Psoas muscle (tissue), 8 donors: ENCODE measurements around the gene APLP2. TPM values are rescaled to one million over a fixed set of nuclear protein-coding genes. Genes with fewer than 3 reads are reported as not detected.

Experiments used
- ATAC-seq, 4 donors: fragments of 200-7000 bp; cut with Tn5 transposase; one replicate each; pipeline ENCODE4 v1.9.1; 2020; ENCODE audit warnings: moderate library complexity in 3 of 4, mild to moderate bottlenecking in 2 of 4
- DNase-seq, 2 donors: peaks; one replicate each; pipeline ENCODE4 v3.0.0-alpha.2; 2020
- H3K27ac ChIP-seq: fragments of 200-600 bp; one replicate; pipeline ENCODE4 v1.8.0; 2022
- H3K27me3 ChIP-seq, 3 donors: fragments of 200-600 bp in 1 of 3; one replicate each; pipeline versions ENCODE4 v1.6.1 to v1.8.0; 2013 to 2022; ENCODE audit warnings: low read length in 2 of 3, mild to moderate bottlenecking in 2 of 3, moderate library complexity in 1 of 3; ENCODE audit not compliant: insufficient read depth in 3 of 3
- H3K36me3 ChIP-seq, 2 donors: fragments of 200-600 bp in 1 of 2; one replicate each; pipeline versions ENCODE4 v1.6.1 to v1.8.0; 2013 to 2022; ENCODE audit warnings: low read depth in 1 of 2, mild to moderate bottlenecking in 1 of 2, moderate library complexity in 1 of 2; ENCODE audit not compliant: insufficient read depth in 1 of 2
- H3K4me1 ChIP-seq: fragments of 200-600 bp; one replicate; pipeline ENCODE4 v1.8.0; 2022
- H3K4me3 ChIP-seq: fragments of 200-600 bp; one replicate; pipeline ENCODE4 v1.8.0; 2022; ENCODE audit warnings: mild to moderate bottlenecking
- H3K9me3 ChIP-seq: fragments of 200-600 bp; one replicate; pipeline ENCODE4 v1.8.0; 2022
- WGBS, 3 donors: extraction: QIAGEN DNeasy Blood & Tissue Kit; methylation state at CpG; one replicate each; pipeline versions ENCODE4 v1.1.6 to v1.1.7; 2013; 5-methylcytosine and 5-hydroxymethylcytosine counted together
- intact Hi-C, 2 donors: fragments of 100-400 bp; cut with DNase I; formaldehyde crosslinking; loops; one replicate each; pipeline versions ENCODE4 v1.11.0 to v1.14.2; 2022
- polyA plus RNA-seq, 3 donors: library from polyadenylated mRNA; stranded (reverse); fragments of 200-250 nt; gene quantifications; one replicate each; pipeline ENCODE4 v1.2.3, GENCODE V29; 2013
- total RNA-seq, 4 donors: library from RNA; stranded (reverse); fragmentation: NEBNext Ultra II Directional in 2 of 4; extraction: Animal tissue kit (Norgen Biotek cat#: 25700) in 2 of 4; gene quantifications; one replicate each; pipeline versions ENCODE4 v1.2.1 to v1.2.4, GENCODE V29; 2021 to 2023
- TF ChIP-seq, protein P1 (sequence below): fragments of 200-600 bp; IDR thresholded peaks from one replicate; pipeline ENCODE4 v1.8.0; 2022; ENCODE audit warnings: antibody characterized with exemption
- donor health status: healthy with polysubstance abuse.
- donor health status: DM: no; HTN: no; CAD: no; lungs with moderate emphysema.
- donor health status: Bipolar disorder and iron deficiency.
- donor health status: healthy.
- donor health status: DM: yes; HTN: yes; CAD: no.
- donor health status: DM: no; HTN: no; CAD: no.
- donor health status: DM: no; HTN: no; CAD: no.
- donor health status: DM: yes; HTN: yes; CAD: no.

APLP2 gene
- total and polyA plus RNA-seq, 7 donors: 37.8 to 96.7 (median 67.6) TPM

DNA sequence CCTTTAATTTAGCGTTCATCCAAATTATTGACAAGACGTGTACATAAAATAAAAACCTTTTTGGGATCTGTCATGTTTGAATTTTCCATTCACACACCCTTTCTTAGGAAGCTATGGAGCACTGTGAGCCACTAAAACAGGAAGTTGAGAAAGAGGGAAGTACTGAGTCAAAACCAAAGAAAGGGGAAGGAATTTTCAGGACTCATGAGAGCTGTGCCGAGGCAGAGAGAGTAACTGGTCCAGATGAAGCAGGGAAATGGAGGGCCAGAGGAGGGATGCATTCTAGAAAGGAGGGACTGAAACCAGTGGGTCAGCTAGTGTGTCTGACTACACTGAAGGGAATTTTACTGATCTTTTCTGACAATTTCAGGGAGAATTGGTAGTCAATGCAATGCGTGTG, 24.9 kb downstream of the APLP2 start:
- Histone ChIP-seq H3K4me1 (peaks cover 3% of the 10 kb centered on the region), H3K4me3 (no peak overlapping the region)

DNA sequence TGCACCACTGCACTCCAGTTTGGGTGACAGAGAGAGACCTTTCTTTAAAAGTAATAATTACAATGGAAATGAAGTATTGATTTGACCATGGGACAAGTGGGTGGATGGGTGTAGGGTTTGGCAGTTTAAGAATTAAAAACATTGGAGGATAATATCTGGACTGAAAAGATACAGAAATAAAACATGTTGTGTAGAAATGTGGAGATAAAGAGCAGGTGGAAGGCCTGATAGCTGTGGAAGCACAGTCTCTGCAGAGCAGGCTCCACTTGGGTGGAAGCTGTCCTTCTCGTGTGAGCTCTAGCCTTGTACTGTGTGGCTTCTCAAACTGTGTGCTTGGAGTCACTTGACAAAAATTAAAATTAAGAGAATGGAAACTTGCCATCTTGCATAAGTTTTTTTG, 25.6 kb downstream of the APLP2 start:
- Histone ChIP-seq H3K27ac (no peak overlapping the region), H3K9me3 (no peaks in the 10 kb centered on the region), H3K36me3 (no peaks in the 10 kb centered on the region), H3K4me1 (no peaks in the 10 kb centered on the region), H3K4me3 (no peak overlapping the region), H3K27me3 (no peaks in the 10 kb centered on the region)
- 76 to 88% (median 80%) methylated on average over 1 of the region's 1 CpG for WGBS, 3 donors
- TF ChIP-seq, protein P1, sequence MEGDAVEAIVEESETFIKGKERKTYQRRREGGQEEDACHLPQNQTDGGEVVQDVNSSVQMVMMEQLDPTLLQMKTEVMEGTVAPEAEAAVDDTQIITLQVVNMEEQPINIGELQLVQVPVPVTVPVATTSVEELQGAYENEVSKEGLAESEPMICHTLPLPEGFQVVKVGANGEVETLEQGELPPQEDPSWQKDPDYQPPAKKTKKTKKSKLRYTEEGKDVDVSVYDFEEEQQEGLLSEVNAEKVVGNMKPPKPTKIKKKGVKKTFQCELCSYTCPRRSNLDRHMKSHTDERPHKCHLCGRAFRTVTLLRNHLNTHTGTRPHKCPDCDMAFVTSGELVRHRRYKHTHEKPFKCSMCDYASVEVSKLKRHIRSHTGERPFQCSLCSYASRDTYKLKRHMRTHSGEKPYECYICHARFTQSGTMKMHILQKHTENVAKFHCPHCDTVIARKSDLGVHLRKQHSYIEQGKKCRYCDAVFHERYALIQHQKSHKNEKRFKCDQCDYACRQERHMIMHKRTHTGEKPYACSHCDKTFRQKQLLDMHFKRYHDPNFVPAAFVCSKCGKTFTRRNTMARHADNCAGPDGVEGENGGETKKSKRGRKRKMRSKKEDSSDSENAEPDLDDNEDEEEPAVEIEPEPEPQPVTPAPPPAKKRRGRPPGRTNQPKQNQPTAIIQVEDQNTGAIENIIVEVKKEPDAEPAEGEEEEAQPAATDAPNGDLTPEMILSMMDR: no peak
- intact Hi-C loops: loop anchor here in 1 of 2 donors (2.0 kb wide), 1 partner anchor 79 kb away; no protein-coding TSS in a partner anchor
- no peak for ATAC-seq
- no peak for DNase-seq

More for the DNA sequence above, 24.9 kb downstream of the APLP2 start:
- no peaks in the 10 kb centered on the region for H3K27me3 ChIP-seq
- ATAC-seq (no peak), DNase-seq (no peak)
- TF ChIP-seq, protein P1: no peak
- H3K27ac ChIP-seq: no peak overlapping the region
- intact Hi-C loops: loop anchor here in 1 of 2 donors (2.0 kb wide), 1 partner anchor 78 kb away; no protein-coding TSS in a partner anchor
- H3K9me3 ChIP-seq: no peaks in the 10 kb centered on the region
- H3K36me3 ChIP-seq: no peaks in the 10 kb centered on the region
- WGBS, 3 donors: 76 to 90% (median 86%) methylated on average over 4 of the region's 4 CpGs

DNA sequence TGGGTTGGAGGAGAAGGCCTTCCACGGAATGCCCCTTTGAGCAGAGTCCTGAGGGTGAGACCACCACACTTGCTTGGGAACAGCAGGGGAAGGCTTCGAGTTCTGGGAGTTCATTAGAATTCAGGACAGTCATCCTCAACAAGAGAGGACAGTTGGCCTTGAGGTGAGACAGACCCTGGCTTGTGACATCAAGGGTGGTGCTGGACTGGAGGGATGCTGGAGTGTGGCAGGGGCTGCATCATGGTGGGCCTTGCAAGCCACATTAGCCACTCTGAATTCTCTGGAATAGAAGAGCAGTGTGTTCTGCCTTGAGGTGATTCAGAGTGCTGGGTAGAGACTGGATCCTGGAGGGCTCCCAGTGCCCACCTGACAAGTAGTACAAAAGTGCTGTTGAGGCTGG, 26.3 kb downstream of the APLP2 start:
- no peaks in the 10 kb centered on the region for H3K9me3 ChIP-seq
- WGBS, 3 donors: 97 to 98% (median 98%) methylated on average over 2 of the region's 2 CpGs
- no peaks in the 10 kb centered on the region for H3K4me1 ChIP-seq
- intact Hi-C loops: no loop called here
- no peak overlapping the region for H3K27ac ChIP-seq
- H3K27me3 ChIP-seq: no peaks in the 10 kb centered on the region
- DNase-seq (no peak), ATAC-seq (no peak)
- H3K36me3 ChIP-seq: no peaks in the 10 kb centered on the region
- H3K4me3 ChIP-seq: no peak overlapping the region
- TF ChIP-seq, protein P1: no peak

DNA sequence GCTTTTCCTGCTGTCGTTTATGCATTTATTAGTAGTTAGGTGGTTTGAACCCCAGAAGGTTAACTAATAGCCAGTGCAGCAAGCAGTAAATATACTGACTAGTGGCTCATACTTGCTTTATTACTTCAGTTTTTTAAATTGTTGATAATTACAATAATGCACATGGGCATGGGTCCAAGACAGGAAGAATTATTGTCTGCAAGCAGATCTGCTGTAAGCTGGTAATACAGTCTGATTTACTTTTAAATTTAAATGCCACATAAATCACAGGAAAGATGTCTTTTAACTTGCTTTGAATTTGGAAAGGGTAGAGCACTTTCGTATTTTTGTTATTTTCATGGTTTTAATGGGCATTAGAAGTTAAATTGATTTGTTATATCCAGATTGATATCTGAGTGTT, 27.1 kb downstream of the APLP2 start:
- Histone ChIP-seq H3K4me1 (no peaks in the 10 kb centered on the region), H3K36me3 (no peaks in the 10 kb centered on the region), H3K9me3 (no peaks in the 10 kb centered on the region), H3K4me3 (no peak overlapping the region), H3K27me3 (no peaks in the 10 kb centered on the region), H3K27ac (no peak overlapping the region)
- no peak for ATAC-seq
- 57 to 73% (median 66%) methylated on average over 2 of the region's 2 CpGs for WGBS, 3 donors
- no peak for DNase-seq
- TF ChIP-seq, protein P1: no peak
- intact Hi-C loops: no loop called here

DNA sequence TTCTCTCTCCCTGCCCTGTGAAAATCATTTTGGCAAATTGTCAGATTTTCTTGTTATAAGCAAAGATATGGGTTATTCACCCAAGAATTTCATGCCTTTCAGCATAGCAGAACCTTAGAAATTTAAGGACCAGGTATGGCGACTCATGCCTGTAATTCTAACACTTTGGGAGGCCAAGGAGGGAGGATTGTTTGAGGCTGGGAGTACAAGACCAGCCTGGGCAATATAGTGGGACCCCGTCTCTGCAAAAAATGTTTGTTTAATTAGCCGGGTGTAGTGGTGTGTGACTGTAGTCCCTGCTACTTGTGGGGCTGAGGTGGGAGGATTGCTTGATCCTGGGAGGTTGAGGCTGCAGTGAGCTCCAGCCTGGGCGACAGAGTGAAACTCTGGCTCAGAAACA, 27.6 kb downstream of the APLP2 start:
- ATAC-seq (no peak), DNase-seq (no peak)
- intact Hi-C loops: no loop called here
- Histone ChIP-seq H3K4me3 (no peak overlapping the region), H3K27ac (no peak overlapping the region), H3K4me1 (peaks cover 4% of the 10 kb centered on the region), H3K9me3 (no peaks in the 10 kb centered on the region), H3K36me3 (no peaks in the 10 kb centered on the region), H3K27me3 (no peaks in the 10 kb centered on the region)
- 95 to 96% (median 96%) methylated on average over 4 of the region's 4 CpGs for WGBS, 3 donors
- TF ChIP-seq, protein P1: no peak
